GM12878 (cell line): ENCODE measurements around the gene NGF. TPM values are rescaled to one million over a fixed set of nuclear protein-coding genes. Genes with fewer than 3 reads are reported as not detected.

Experiments
- ATAC-seq: fragments of 200-7000 bp; cut with Tn5 transposase; 3 replicates; pipeline ENCODE4 v1.9.1; 2020; ENCODE audit warnings: mild to moderate bottlenecking, moderate library complexity
- BruUV-seq: library from RNA; stranded (reverse); fragments of 400-500 nt; replicated peaks from 2 replicates; lab custom pipeline; 2021; lab: Mats Ljungman, UMichigan
- CTCF ChIA-PET: fragments of 300-600 bp; sonication (Branson Sonifier 250); formaldehyde crosslinking; extraction: SDS; loops from one replicate; lab custom pipeline; 2021; ENCODE audit warnings: inconsistent platforms; lab: Yijun Ruan, JAX
- POLR2A ChIA-PET: fragments of 350-600 bp; formaldehyde crosslinking; extraction: SDS; loops from one replicate; lab custom pipeline; 2021; ENCODE audit warnings: inconsistent platforms; lab: Charles Lee
- RAD21 ChIA-PET: fragments of 300-600 bp; sonication (Branson Sonifier 250); formaldehyde crosslinking; loops from one replicate; lab custom pipeline; 2023; ENCODE audit warnings: antibody characterized with exemption; ENCODE audit not compliant: unreplicated experiment; lab: Charles Lee
- SMC1A ChIA-PET: fragments of 300-600 bp; sonication (Branson Sonifier 250); formaldehyde crosslinking; loops from one replicate; lab custom pipeline; 2023; ENCODE audit not compliant: unreplicated experiment, uncharacterized antibody; lab: Charles Lee
- DNase-seq: peaks from one replicate; pipeline ENCODE4 v3.0.0-alpha.2; 2011; ENCODE audit warnings: low read depth, low spot score
- FAIRE-seq: peaks from 3 replicates; lab custom pipeline; 2011; peaks lifted over from hg19 to GRCh38; lab: Jason Lieb, UNC
- H2AFZ ChIP-seq: 2 replicates; pipeline ENCODE4 v1.6.0; 2011; ENCODE audit warnings: low read depth, low read length, control low read depth; ENCODE audit not compliant: control insufficient read depth
- H3K27ac ChIP-seq: 2 replicates; pipeline ENCODE4 v1.5.1; 2011; ENCODE audit warnings: control low read depth; ENCODE audit not compliant: control insufficient read depth, insufficient read depth
- H3K27me3 ChIP-seq, 2 experiments: replicated peaks in 1 of 2; 2 replicates each; pipeline versions ENCODE4 v1.6.0 to v1.6.1; 2011; ENCODE audit warnings: low read length in 1 of 2; ENCODE audit not compliant: control insufficient read depth in 2 of 2, insufficient read depth in 2 of 2
- H3K36me3 ChIP-seq, 2 experiments: 2 replicates each; pipeline ENCODE4 v1.5.1; 2011; ENCODE audit warnings: low read length in 1 of 2; ENCODE audit not compliant: control insufficient read depth in 2 of 2, insufficient read depth in 2 of 2
- H3K4me1 ChIP-seq: 2 replicates; pipeline ENCODE4 v1.6.1; 2011; ENCODE audit warnings: mild to moderate bottlenecking, low read length, moderate library complexity, mixed read lengths; ENCODE audit not compliant: control insufficient read depth, insufficient read depth
- H3K4me2 ChIP-seq: 2 replicates; pipeline ENCODE4 v1.6.0; 2011; ENCODE audit warnings: control low read depth; ENCODE audit not compliant: control insufficient read depth, insufficient read depth
- H3K4me3 ChIP-seq: fragments of 200-600 bp; sonication (generic); 2 replicates; pipeline ENCODE4 v1.5.1; 2016
- H3K79me2 ChIP-seq: 2 replicates; pipeline ENCODE4 v1.6.0; 2011; ENCODE audit warnings: low read length; ENCODE audit not compliant: control insufficient read depth, insufficient read depth
- H3K9ac ChIP-seq: 2 replicates; pipeline ENCODE4 v1.8.0; 2011; ENCODE audit warnings: low read length, control low read depth, mixed read lengths; ENCODE audit not compliant: control insufficient read depth, insufficient read depth
- H3K9me3 ChIP-seq: replicated peaks from 3 replicates; pipeline ENCODE4 v1.5.1; 2011; ENCODE audit warnings: mild to moderate bottlenecking, low read length; ENCODE audit not compliant: control insufficient read depth, insufficient read depth
- H4K20me1 ChIP-seq: 2 replicates; pipeline ENCODE4 v1.6.0; 2011; ENCODE audit not compliant: control insufficient read depth, insufficient read depth
- JUND ChIP-seq: IDR thresholded peaks from 2 replicates; pipeline ENCODE4 v1.6.1; 2012; ENCODE audit warnings: low read depth, mild to moderate bottlenecking, low read length, improper control_type of control experiment, moderate library complexity
- MYB ChIP-seq: fragments of 150-350 bp; IDR thresholded peaks from 2 replicates; pipeline ENCODE4 v1.6.1; 2014; ENCODE audit warnings: mild to moderate bottlenecking, low read depth, low read length, borderline replicate concordance
- RAD51 ChIP-seq: fragments of 450-650 bp; IDR thresholded peaks from 2 replicates; pipeline ENCODE4 v1.6.1; 2016; ENCODE audit warnings: moderate library complexity, mild to moderate bottlenecking, inconsistent platforms
- RB1 ChIP-seq: fragments of 450-650 bp; formaldehyde crosslinking; IDR thresholded peaks from 2 replicates; pipeline ENCODE4 v1.6.1; 2017; ENCODE audit warnings: mild to moderate bottlenecking, borderline replicate concordance
- SMAD1 ChIP-seq: fragments of 450-650 bp; IDR thresholded peaks from 2 replicates; pipeline ENCODE4 v1.6.1; 2018; ENCODE audit warnings: mild to moderate bottlenecking, low read depth; ENCODE audit not compliant: partially characterized antibody
- SP1 ChIP-seq: IDR thresholded peaks from one replicate; pipeline ENCODE4 v1.6.1; 2011; ENCODE audit warnings: low read depth, low read length
- SREBF2 ChIP-seq: IDR thresholded peaks from 2 replicates; pipeline ENCODE4 v1.6.1; 2012; ENCODE audit warnings: mild to moderate bottlenecking, low read length
- TARDBP ChIP-seq: IDR thresholded peaks from 2 replicates; pipeline ENCODE4 v1.6.1; 2016; ENCODE audit warnings: borderline replicate concordance
- USF2 ChIP-seq: IDR thresholded peaks from 2 replicates; pipeline ENCODE4 v1.6.1; 2011; ENCODE audit warnings: low read depth, low read length, improper control_type of control experiment, borderline replicate concordance
- WRNIP1 ChIP-seq: IDR thresholded peaks from 2 replicates; pipeline ENCODE4 v1.6.1; 2011; ENCODE audit warnings: low read depth, low read length, improper control_type of control experiment, borderline replicate concordance
- ZNF24 ChIP-seq: fragments of 450-650 bp; IDR thresholded peaks from 2 replicates; pipeline ENCODE4 v1.6.1; 2017; ENCODE audit warnings: antibody characterized with exemption, mild to moderate bottlenecking
- WGBS: methylation state at CpG from one replicate; pipeline ENCODE4 v1.1.6; 2016; ENCODE audit warnings: low lambda C conversion rate; ENCODE audit not compliant: insufficient replicate concordance, insufficient coverage; ENCODE audit errors: missing lambda C conversion rate; 5-methylcytosine and 5-hydroxymethylcytosine counted together
- in situ Hi-C: fragments of 300-500 bp; cut with MboI; formaldehyde crosslinking; loops from 9 replicates; pipeline ENCODE4 v1.14.3; 2018; ENCODE audit warnings: mixed read lengths
- intact Hi-C: fragments of 100-400 bp; cut with micrococcal nuclease; formaldehyde crosslinking; loops from one replicate; pipeline ENCODE4 v1.14.2; 2022; ENCODE audit not compliant: unreplicated experiment
- polyA plus RNA-seq, 11 experiments: library from polyadenylated mRNA; depleted of rRNA in 4 of 11; unstranded in 6 of 11; stranded (reverse) in 5 of 11; fragments of >200 nt; fragmentation: Nextera tagmentation in 4 of 11; fragmentation: Illumina TruSeq in 1 of 11; extraction: Ambion mirVana in 4 of 11; extraction: Trizol in 1 of 11; gene quantifications; 1 replicate in 1 of 11; 2 replicates in 10 of 11; pipeline versions ENCODE4 v1.2.1 to v1.2.3, GENCODE V29; 2011 to 2016; ENCODE audit warnings: inconsistent platforms in 2 of 11, missing spikeins in 2 of 11, low read depth in 1 of 11
- total RNA-seq, 4 experiments: library from RNA; depleted of rRNA in 3 of 4; stranded (reverse); fragments of >200 nt in 3 of 4; fragmentation: Illumina TruSeq in 1 of 4; extraction: Trizol in 1 of 4; gene quantifications; 2 replicates each; pipeline versions ENCODE4 v1.2.1 to v1.2.3, GENCODE V29; 2013 to 2021
- TF ChIP-seq, protein P1 (sequence below): IDR thresholded peaks from 2 replicates; pipeline ENCODE4 v1.6.1; 2012; ENCODE audit warnings: improper control_type of control experiment, low read depth, low read length; ENCODE audit not compliant: insufficient replicate concordance

The NGF gene
- total and polyA plus RNA-seq, 10 of the 15 experiments (the other 5 are each of a cell fraction or from before 2014, with no cell fraction given): not detected

GRCh38 chr1:115289940-115290339 lies 48.1 kb downstream of the NGF start:
- CTCF ChIA-PET: interaction anchor here (1.7 kb wide), 1 partner anchor 15 kb away, joined by 5 read pairs; no protein-coding TSS in a partner anchor
- FAIRE-seq (no peak), ATAC-seq (no peak), DNase-seq (no peak)
- Histone ChIP-seq H3K27ac (no peak overlapping the region), H3K4me2 (no peak overlapping the region), H3K9ac (no peak overlapping the region), H3K4me3 (no peak overlapping the region), H3K79me2 (no peaks in the 10 kb centered on the region), H4K20me1 (no peaks in the 10 kb centered on the region), H3K4me1 (no peaks in the 10 kb centered on the region), H2AFZ (no peak overlapping the region), H3K9me3 (no peaks in the 10 kb centered on the region; the same call in 2 of the 3 replicates), H3K27me3 (peaks cover 0 to under 1% of the 10 kb centered on the region in 2 experiments; a peak in 2 of 4 replicates), H3K36me3 (no peaks in the 10 kb centered on the region)
- POLR2A ChIA-PET: no interaction called here
- no peak for TF ChIP-seq RAD51
- TF ChIP-seq SP1: no peak
- TF ChIP-seq WRNIP1: no peak
- TF ChIP-seq MYB: no peak
- TF ChIP-seq TARDBP: no peak
- TF ChIP-seq RB1: no peak
- no peak for TF ChIP-seq USF2
- TF ChIP-seq SMAD1: no peak
- TF ChIP-seq ZNF24: no peak
- TF ChIP-seq, protein P1, sequence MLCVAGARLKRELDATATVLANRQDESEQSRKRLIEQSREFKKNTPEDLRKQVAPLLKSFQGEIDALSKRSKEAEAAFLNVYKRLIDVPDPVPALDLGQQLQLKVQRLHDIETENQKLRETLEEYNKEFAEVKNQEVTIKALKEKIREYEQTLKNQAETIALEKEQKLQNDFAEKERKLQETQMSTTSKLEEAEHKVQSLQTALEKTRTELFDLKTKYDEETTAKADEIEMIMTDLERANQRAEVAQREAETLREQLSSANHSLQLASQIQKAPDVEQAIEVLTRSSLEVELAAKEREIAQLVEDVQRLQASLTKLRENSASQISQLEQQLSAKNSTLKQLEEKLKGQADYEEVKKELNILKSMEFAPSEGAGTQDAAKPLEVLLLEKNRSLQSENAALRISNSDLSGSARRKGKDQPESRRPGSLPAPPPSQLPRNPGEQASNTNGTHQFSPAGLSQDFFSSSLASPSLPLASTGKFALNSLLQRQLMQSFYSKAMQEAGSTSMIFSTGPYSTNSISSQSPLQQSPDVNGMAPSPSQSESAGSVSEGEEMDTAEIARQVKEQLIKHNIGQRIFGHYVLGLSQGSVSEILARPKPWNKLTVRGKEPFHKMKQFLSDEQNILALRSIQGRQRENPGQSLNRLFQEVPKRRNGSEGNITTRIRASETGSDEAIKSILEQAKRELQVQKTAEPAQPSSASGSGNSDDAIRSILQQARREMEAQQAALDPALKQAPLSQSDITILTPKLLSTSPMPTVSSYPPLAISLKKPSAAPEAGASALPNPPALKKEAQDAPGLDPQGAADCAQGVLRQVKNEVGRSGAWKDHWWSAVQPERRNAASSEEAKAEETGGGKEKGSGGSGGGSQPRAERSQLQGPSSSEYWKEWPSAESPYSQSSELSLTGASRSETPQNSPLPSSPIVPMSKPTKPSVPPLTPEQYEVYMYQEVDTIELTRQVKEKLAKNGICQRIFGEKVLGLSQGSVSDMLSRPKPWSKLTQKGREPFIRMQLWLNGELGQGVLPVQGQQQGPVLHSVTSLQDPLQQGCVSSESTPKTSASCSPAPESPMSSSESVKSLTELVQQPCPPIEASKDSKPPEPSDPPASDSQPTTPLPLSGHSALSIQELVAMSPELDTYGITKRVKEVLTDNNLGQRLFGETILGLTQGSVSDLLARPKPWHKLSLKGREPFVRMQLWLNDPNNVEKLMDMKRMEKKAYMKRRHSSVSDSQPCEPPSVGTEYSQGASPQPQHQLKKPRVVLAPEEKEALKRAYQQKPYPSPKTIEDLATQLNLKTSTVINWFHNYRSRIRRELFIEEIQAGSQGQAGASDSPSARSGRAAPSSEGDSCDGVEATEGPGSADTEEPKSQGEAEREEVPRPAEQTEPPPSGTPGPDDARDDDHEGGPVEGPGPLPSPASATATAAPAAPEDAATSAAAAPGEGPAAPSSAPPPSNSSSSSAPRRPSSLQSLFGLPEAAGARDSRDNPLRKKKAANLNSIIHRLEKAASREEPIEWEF: no peak
- no peak for TF ChIP-seq SREBF2
- TF ChIP-seq JUND: no peak
- BruUV-seq: no TSS peak
- RAD21 ChIA-PET: no interaction called here
- WGBS: 47% methylated on average over 1 of the region's 1 CpG
- SMC1A ChIA-PET: no interaction called here
- intact Hi-C loops: no loop called here
- in situ Hi-C loops: no loop called here
